OCI-LY3 (cell line): ENCODE results near the gene ZNF319.

Source experiments
- H2AFZ ChIP-seq: fragments of 200-600, 300-600 bp; shearing (Covaris generic); 2 replicates; pipeline ENCODE4 v1.6.0; 2014; ENCODE audit warnings: antibody characterized with exemption, low read depth, low read length
- H3K27ac ChIP-seq: fragments of 200-600, 300-600 bp; sonication (generic); 2 replicates; pipeline ENCODE4 v1.5.1; 2014; ENCODE audit warnings: mild to moderate bottlenecking, low read length, moderate library complexity, mixed read lengths
- H3K27me3 ChIP-seq: fragments of 200-600, 300-600 bp; sonication (generic); 2 replicates; pipeline ENCODE4 v1.6.1; 2014; ENCODE audit warnings: low read depth, low read length, mixed read lengths
- H3K36me3 ChIP-seq: fragments of 200-600, 300-600 bp; sonication (generic); replicated peaks from 2 replicates; pipeline ENCODE3; 2014; ENCODE audit warnings: low read depth, low read length, mixed read lengths
- H3K4me1 ChIP-seq: fragments of 300-600, 200-600 bp; sonication (generic); 2 replicates; pipeline ENCODE4 v1.6.1; 2014; ENCODE audit warnings: low read length, mixed read lengths
- H3K4me2 ChIP-seq: fragments of 200-600, 300-600 bp; sonication (generic); 2 replicates; pipeline ENCODE4 v1.6.1; 2014; ENCODE audit warnings: low read length, mixed read lengths
- H3K4me3 ChIP-seq: fragments of 300-600, 200-600 bp; sonication (generic); 2 replicates; pipeline ENCODE4 v1.5.1; 2014; ENCODE audit warnings: antibody characterized with exemption, mild to moderate bottlenecking, low read length, moderate library complexity
- H3K79me2 ChIP-seq: fragments of 300-600, 200-600 bp; shearing (Covaris generic); 2 replicates; pipeline ENCODE4 v1.6.1; 2014; ENCODE audit warnings: mild to moderate bottlenecking, low read length, mixed read lengths
- H3K9ac ChIP-seq: fragments of 300-600, 200-600 bp; shearing (Covaris generic); 2 replicates; pipeline ENCODE4 v1.6.0; 2014; ENCODE audit warnings: mild to moderate bottlenecking, low read length, moderate library complexity
- H3K9me3 ChIP-seq: fragments of 200-600, 300-600 bp; shearing (Covaris generic); 2 replicates; pipeline ENCODE4 v1.6.1; 2014; ENCODE audit warnings: low read length, mixed read lengths; ENCODE audit not compliant: insufficient read depth
- H4K20me1 ChIP-seq: fragments of 200-600, 300-600 bp; sonication (generic); 2 replicates; pipeline ENCODE4 v1.6.1; 2016; ENCODE audit warnings: low read length, mixed read lengths; ENCODE audit not compliant: insufficient read depth
- EZH2phosphoT487 ChIP-seq: fragments of 200-600 bp; shearing (Covaris generic); IDR thresholded peaks from 2 replicates; pipeline ENCODE4 v1.6.1; 2018; ENCODE audit warnings: antibody characterized with exemption, mixed run types, low read depth
- TF ChIP-seq, protein P1 (sequence below): fragments of 200-600, 300-600 bp; sonication (generic); IDR thresholded peaks from 2 replicates; pipeline ENCODE4 v1.5.1; 2014; ENCODE audit warnings: antibody characterized with exemption, low read length, low read depth

Gene ZNF319

DNA sequence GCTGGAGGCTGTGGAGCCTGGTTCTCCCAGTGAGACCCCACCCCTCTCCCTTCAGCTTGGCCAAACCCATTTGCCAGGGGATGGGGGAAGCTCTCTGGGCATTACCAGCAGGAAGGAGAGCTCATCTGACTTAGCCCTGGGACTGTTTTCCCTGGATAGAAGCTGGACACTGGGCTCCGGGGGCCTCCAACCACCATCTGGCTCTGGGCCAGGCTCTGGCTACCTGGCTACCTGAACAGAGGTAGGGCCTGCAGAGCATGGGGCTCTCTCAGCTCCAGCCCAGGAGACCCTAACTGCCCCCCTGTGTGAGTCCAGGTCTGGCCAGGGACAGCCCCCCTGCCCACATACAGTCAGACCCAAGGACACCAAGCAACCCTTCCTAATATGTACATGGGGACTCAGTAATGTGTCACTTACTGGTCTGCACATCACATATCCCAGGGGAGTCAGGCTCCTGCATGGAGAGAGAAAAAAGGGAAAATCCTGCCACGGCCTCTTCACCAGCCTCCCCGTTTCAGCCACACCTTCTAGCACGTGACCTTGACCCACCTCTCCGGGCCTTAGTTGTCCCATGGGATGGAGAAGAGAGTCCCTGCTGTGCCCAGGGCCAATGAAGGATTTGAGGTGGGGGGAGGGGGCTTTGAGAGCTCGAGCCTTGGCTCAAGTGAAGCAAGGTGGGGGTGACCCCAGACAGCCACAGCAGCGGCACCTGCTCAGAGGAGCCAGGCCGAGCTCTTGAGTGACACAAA lies 43.4 kb downstream of the ZNF319 start:
- Histone ChIP-seq H3K9me3 (no peaks in the 10 kb centered on the region), H3K27ac (no peak overlapping the region), H3K4me1 (no peaks in the 10 kb centered on the region), H3K36me3 (no peaks in the 10 kb centered on the region), H4K20me1 (no peaks in the 10 kb centered on the region), H2AFZ (no peak overlapping the region), H3K4me2 (no peak overlapping the region), H3K4me3 (no peak overlapping the region), H3K79me2 (no peaks in the 10 kb centered on the region), H3K9ac (no peak overlapping the region), H3K27me3 (peaks cover 2% of the 10 kb centered on the region; the same call in 1 of the 2 replicates)
- no peak for TF ChIP-seq EZH2phosphoT487
- TF ChIP-seq, protein P1, sequence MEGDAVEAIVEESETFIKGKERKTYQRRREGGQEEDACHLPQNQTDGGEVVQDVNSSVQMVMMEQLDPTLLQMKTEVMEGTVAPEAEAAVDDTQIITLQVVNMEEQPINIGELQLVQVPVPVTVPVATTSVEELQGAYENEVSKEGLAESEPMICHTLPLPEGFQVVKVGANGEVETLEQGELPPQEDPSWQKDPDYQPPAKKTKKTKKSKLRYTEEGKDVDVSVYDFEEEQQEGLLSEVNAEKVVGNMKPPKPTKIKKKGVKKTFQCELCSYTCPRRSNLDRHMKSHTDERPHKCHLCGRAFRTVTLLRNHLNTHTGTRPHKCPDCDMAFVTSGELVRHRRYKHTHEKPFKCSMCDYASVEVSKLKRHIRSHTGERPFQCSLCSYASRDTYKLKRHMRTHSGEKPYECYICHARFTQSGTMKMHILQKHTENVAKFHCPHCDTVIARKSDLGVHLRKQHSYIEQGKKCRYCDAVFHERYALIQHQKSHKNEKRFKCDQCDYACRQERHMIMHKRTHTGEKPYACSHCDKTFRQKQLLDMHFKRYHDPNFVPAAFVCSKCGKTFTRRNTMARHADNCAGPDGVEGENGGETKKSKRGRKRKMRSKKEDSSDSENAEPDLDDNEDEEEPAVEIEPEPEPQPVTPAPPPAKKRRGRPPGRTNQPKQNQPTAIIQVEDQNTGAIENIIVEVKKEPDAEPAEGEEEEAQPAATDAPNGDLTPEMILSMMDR, result no peak

DNA sequence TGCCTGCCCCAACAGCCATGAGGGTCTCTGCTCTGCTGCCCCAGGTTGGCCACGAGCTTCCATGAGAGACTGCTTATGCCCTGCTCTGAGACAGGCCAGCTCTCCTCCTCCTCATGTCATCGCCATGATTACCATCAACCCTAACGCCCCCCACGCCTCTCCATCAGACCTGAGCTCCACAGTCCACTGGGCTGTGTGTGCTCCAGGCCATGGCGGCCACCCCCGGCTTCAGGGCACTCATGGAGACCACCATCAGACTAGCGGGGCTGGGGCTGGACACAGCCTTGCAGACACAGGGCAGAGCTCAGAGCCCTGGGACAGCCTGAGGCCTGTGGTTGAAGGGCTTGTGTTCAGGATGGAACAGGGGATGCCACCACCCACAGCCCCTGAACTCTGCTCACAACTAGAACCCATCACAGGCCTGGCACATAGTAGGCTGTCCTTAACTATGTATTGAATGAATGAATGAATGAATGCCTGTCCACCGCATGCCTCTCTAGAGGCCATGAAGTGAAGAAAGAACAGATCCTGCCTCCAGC lies 44.1 kb downstream of the ZNF319 start:
- H3K36me3 ChIP-seq, result no peaks in the 10 kb centered on the region
- H3K4me2 ChIP-seq, result no peak overlapping the region
- no peaks in the 10 kb centered on the region for H3K9me3 ChIP-seq
- H3K9ac ChIP-seq, result no peak overlapping the region
- no peaks in the 10 kb centered on the region for H3K79me2 ChIP-seq
- H4K20me1 ChIP-seq, result no peaks in the 10 kb centered on the region
- H3K4me3 ChIP-seq, result no peak overlapping the region
- no peak overlapping the region for H3K27ac ChIP-seq
- no peak overlapping the region for H2AFZ ChIP-seq
- H3K27me3 ChIP-seq, result peaks cover 9% of the 10 kb centered on the region; the same call in 1 of the 2 replicates
- no peak for TF ChIP-seq EZH2phosphoT487
- TF ChIP-seq, protein P1, result no peak
- no peaks in the 10 kb centered on the region for H3K4me1 ChIP-seq

DNA sequence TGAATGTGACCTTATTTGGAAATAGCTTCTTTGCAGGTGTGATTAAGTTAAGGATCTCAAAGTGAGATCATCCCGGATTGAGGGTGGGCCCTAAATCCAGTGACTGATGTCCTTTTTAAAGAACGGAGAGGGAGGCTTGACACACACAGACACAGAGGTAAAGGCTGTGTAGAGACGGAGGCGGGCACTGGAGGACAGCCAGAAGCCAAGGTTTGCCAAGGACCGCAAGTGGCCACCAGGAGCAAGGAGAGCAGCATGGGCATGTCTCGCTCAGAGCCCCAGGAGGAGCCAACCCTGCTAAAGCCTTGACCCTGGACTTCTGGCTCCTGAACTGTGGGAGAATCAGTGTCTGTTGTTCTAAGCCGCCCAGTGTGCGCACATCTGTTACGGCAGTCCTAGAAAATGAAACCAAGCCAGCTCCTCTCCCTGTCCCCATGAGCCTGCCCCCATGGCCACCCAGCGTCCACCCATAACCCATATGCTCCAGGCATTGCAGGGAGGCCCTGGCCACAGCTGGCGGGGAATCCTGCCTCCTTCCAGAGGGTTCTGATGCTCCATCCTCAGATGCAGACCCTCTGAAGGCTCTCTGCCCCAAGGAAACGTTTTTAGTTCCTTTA lies 44.8 kb downstream of the ZNF319 start:
- no peak overlapping the region for H3K4me2 ChIP-seq

DNA sequence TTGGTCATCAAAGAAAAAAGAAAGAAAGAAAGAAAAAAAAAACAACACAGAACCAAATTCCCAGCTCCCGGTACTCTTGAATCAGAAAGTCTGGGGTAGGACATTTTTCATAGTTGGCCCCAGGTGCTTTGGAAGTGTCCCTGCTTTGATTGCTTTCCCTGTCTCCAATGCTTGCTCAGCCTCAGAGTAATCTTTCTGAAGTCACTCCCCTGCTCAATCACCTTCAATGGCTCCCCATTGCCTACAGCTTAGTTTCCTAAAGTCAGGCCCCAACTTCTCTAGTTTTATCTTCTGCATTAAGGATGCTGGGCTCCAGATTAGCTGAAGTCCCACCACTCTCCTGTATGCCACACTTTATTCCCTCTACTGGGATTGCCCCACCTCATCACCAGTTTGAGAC lies 46.6 kb downstream of the ZNF319 start:
- peaks cover 13% of the 10 kb centered on the region; the same call in 1 of the 2 replicates for H3K27me3 ChIP-seq
- H3K4me1 ChIP-seq, result no peaks in the 10 kb centered on the region
- no peak overlapping the region for H3K4me3 ChIP-seq
- H2AFZ ChIP-seq, result no peak overlapping the region
- no peaks in the 10 kb centered on the region for H3K9me3 ChIP-seq
- H3K36me3 ChIP-seq, result no peaks in the 10 kb centered on the region
- no peaks in the 10 kb centered on the region for H3K79me2 ChIP-seq
- H3K9ac ChIP-seq, result no peak overlapping the region
- no peak for TF ChIP-seq EZH2phosphoT487
- TF ChIP-seq, protein P1, result no peak
- no peak overlapping the region for H3K27ac ChIP-seq
- H4K20me1 ChIP-seq, result no peaks in the 10 kb centered on the region
- H3K4me2 ChIP-seq, result no peak overlapping the region

More for the DNA sequence above, 44.8 kb downstream of the ZNF319 start:
- no peaks in the 10 kb centered on the region for H3K79me2 ChIP-seq
- no peak overlapping the region for H3K27ac ChIP-seq
- H3K4me3 ChIP-seq, result no peak overlapping the region
- no peaks in the 10 kb centered on the region for H3K9me3 ChIP-seq
- H3K27me3 ChIP-seq, result peaks cover 13% of the 10 kb centered on the region; the same call in 1 of the 2 replicates
- H3K36me3 ChIP-seq, result no peaks in the 10 kb centered on the region
- no peaks in the 10 kb centered on the region for H3K4me1 ChIP-seq
- H3K9ac ChIP-seq, result no peak overlapping the region
- H4K20me1 ChIP-seq, result no peaks in the 10 kb centered on the region
- H2AFZ ChIP-seq, result no peak overlapping the region
- no peak for TF ChIP-seq EZH2phosphoT487
- TF ChIP-seq, protein P1, result no peak
